ENCODE measurements around the gene MYF6.

- TF ChIP-seq, protein P1, sequence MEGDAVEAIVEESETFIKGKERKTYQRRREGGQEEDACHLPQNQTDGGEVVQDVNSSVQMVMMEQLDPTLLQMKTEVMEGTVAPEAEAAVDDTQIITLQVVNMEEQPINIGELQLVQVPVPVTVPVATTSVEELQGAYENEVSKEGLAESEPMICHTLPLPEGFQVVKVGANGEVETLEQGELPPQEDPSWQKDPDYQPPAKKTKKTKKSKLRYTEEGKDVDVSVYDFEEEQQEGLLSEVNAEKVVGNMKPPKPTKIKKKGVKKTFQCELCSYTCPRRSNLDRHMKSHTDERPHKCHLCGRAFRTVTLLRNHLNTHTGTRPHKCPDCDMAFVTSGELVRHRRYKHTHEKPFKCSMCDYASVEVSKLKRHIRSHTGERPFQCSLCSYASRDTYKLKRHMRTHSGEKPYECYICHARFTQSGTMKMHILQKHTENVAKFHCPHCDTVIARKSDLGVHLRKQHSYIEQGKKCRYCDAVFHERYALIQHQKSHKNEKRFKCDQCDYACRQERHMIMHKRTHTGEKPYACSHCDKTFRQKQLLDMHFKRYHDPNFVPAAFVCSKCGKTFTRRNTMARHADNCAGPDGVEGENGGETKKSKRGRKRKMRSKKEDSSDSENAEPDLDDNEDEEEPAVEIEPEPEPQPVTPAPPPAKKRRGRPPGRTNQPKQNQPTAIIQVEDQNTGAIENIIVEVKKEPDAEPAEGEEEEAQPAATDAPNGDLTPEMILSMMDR (IDR thresholded peaks at IDR 0.05; ENCODE audit: poor library complexity): no peak
- TF ChIP-seq EZH2 (IDR thresholded peaks at IDR 0.05; ENCODE audit: borderline replicate concordance) (no peak), EZH2phosphoT487 (IDR thresholded peaks at IDR 0.05; ENCODE audit: low read depth, severe bottlenecking, unreplicated experiment) (no peak)
These were observed 15.3 kb upstream of the MYF6 start for GRCh38 chr12:80692114-80692513.
